Stimulated activated naive CD4-positive, alpha-beta T cell treated with Interleukin-2 at 50 U/mL for 16 hours (primary cell): ENCODE results near the gene DIAPH2.
A peak's percentile ranks its signal among the peaks of the same experiment; 100 is the strongest.
"Not testable (repeated sequence)": the region's sequence is repeated elsewhere in the genome, so short reads cannot be mapped to it uniquely, and the experiment has no call there.

Experiments
- DNase-seq: peaks from one replicate; lab custom pipeline; 2025; lab: John Stamatoyannopoulos, UW

DIAPH2 gene

GRCh38 chrX:96684339-96685209 is at the start of gene DIAPH2:
Gene DIAPH2, plus strand, starts transcription at chrX:96684842.
- peak; percentile 74 for DNase-seq

DNA sequence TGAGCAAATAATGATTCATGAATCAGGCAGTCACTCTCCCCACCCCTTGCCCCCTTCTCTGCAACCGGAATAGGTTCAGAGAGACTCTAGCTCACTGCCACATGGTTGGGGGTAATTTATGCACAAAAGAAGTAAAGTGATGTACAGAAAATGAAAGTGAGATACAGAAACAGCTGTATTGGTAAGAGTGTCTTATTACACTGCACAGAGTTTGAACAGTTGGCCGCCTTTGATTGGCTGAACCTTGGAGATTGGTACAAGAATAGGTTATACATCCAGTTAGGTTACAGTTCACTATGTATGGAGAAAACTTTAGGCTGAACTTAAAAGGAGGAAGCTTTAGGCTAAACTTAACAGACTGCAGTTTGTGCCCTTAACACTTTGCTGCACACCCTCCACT is 34.6 kb upstream of the DIAPH2 start:
- DNase-seq = no peak

GRCh38 chrX:96655947-96656623 is 28.6 kb upstream of the DIAPH2 start:
- no peak for DNase-seq

DNA sequence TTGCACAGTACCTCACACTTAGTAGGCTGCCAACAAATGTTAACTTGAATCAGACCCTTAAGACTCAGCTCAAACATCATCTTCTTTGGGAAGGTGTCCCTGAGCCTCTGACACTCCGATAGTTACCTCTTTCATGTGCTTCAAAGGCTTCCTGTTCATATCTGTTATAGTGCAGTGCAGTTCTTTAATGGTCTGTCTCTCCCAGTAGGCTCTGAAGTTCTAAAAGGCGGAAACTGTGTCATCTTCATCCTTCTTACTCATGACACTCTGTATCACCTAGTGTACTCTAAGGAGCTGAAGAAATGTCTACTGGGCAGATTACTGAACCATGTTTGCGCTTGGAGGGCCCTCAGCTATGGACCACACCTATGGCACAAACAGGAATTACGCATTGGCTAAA is 2.1 kb upstream of the DIAPH2 start:
- DNase-seq = no peak

- peak; percentile 1 for DNase-seq
Measured at GRCh38 chrX:96683997-96684338, 674 bp upstream of the DIAPH2 start.

DNA sequence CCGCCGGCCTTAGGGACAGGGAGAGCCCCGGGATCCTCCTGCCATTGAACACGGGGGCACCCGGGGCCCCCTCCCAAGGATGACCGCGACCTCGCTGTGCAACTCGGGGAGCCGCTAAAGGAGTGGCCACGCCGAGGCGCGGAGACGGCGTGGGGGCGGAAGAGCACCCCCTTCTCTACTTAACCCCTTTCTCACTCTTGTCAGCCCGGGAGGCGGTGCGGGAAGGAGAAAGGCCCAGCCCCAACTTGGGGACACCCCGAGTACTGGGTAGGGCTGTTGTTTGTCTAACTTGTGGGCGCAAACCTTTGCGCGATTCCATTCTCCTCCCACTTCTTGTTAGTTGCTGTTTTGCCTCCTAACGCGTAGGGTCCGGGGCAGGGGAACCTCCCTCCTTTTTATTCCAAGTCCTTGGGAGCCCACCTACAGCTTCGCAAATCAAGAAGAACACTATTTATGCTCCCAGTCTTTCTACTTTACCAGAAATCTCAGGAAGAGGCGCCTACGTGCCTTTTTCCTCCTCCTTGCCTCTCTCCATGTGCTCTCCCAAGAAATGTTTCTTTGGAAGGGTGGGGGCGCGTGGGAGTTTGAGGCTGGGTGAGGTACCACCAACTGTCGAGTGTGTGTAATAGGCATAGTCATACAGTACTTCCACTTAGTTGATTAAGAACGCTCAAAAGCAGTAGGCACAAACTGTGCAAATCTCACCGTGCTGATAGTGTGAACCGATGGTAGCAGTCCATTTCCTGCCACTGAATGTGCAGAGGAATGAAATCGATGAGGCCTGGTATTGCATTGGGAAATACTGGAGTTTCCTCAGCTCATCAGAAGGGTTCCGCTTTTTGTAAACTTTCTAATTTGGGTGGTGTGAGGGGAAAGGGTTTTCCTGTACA is 813 bp downstream of the DIAPH2 start:
- peak; percentile 45 for DNase-seq

DNA sequence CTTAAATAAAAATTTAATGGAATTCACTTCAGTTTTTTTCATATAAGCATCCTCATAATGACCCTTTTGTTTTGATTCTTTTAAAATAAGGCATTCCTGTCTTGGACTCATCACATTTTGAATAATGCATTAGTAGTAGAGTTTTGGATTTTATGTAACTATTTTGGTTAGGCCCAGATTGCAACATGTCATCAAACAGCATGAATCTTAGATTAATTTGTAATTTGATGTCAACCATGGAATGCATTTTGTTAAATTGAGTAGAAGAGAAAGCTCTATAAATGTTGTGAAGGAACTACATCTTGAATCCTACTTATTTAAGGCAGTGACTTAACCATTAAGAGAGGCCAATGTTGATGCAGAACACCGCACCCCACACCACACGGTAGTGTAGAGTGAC is 3.1 kb downstream of the DIAPH2 start:
- DNase-seq = no peak

DNA sequence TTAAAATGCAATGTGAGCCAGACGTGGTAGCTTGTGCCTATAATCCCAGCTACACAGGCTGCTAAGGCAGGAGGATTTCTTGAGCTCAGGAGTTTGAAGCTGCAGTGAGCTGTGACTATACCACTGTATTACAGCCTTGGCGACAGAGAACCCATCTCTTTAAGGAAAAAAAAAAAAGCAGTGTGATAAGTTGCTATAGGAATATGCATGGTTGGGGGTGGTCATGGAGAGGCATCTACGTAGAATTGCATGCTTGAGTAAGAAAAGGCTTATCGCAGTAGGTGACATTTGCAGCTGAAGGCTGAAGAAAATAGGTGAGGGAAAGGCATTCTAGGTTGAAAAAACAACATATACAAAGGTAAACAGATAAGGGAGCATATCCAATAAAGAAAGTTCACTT is 4.1 kb downstream of the DIAPH2 start:
- no peak for DNase-seq

DNA sequence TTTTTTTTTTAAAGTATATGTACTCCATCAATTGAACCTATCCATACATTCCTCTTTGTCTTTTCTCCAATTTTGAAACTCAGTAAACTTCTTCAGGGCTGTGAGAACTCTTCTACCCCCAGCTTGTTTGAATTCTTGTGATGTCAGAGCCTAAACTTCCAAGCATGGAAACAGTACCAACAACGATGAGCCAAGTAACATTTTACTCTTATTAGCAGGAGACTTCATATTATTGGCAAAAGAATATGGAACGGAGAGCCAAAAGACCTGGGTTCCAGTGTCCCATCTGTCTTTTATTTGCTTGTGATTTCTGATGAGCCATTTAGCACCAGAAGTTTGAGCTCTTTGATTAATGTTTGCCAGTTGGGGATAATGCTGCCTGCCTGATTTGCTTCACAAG is 5.3 kb downstream of the DIAPH2 start:
- DNase-seq = no peak

DNA sequence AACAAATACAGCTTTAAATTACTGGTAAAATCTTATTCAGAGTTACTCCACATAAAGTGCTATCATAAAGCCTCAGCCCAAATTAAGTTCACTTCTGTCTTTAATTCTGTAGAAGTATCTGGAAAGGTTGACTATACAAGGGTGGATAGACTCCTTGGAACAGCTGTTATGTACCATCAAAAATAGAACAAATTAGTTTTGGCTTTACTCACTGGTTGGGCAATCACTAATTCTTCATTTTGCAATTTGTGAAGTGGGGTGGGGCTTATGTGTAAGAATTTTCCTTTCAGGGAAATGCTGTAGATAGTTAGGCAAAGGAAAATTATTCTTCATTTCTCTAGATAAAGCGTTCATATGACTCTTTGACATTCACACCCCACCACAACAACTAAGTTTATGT is 7.8 kb downstream of the DIAPH2 start:
- DNase-seq = no peak

GRCh38 chrX:96692890-96693289 is 8.2 kb downstream of the DIAPH2 start:
- no peak for DNase-seq

DNA sequence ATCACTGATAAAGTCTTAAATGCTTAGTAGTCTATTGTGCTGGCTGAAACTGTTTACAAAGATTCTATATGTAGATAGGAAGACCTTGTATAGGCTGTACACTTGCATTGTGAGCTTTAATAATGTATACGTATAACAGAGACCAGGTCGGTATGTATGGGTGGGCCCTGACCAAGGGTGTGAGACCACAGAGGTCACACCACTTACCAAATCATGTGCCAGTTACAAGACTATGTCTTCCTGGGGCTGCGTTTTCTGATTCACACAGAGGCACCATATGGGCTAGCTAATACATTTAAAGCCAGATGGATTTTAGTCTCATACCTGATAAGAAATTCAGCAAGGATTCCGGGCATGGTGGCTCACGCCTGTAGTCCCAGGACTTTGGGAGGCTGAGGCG is 8.8 kb downstream of the DIAPH2 start:
- no peak for DNase-seq

- DNase-seq = no peak
Measured at GRCh38 chrX:96696462-96696861, 11.8 kb downstream of the DIAPH2 start.

DNA sequence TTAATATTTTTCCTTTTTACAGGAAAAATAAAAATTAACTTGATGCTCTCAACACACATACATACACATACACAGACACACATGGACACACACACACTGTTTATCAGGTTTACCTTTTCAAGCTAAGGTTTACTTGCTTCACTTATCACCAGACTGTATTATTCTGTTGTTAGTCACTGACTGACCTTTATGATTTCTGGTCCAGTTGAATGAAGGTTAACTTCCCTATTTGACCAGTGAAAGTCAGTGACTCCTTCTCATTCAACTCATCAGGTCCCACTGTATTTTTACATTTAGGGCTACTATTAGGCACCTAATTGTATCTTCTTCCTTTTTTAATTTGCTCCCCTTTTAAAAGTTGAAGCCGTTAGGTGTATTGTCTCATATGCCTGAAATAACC is 16.0 kb downstream of the DIAPH2 start:
- DNase-seq = no peak

DNA sequence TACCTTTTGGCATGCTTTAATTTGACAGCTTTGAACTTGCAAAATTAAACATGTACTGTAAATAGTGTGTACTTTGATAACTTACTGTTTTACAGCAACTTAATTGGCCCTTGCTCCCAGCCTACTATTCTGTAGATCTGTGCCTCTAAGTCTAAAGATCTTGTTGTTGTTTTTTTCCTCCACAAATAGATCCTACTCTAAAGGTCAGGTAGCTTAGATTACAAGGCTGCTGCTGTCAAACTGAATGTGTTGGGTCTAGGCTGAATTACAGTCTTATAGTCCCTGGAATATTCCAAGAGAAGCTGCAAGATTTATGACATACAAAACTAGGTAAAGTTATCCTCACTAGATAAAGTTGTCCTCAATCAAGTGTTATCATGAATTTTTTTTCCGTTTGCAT is 18.7 kb downstream of the DIAPH2 start:
- DNase-seq = no peak

- no peak for DNase-seq
Measured at GRCh38 chrX:96703816-96704215, 19.2 kb downstream of the DIAPH2 start.

DNA sequence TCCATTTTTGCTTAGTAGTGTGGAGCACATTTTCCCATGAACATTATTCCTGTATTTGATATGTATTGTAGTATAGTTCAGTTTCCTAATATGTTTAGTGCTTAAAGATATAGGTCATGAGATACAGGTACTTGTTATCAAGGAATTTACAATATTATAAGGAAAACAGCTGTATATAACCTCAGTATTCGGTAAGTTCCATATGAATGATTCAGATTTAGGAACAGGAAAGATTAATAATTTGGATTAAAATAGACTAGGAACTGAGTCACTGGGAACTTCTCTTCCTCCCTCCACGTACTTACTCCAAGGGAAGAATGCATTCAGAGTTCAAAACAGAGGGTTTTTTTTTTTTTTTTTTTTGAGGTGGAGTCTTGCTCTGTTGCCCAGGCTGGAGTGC is 20.0 kb downstream of the DIAPH2 start:
- no peak for DNase-seq

GRCh38 chrX:96705905-96706304 is 21.3 kb downstream of the DIAPH2 start:
- DNase-seq = no peak

DNA sequence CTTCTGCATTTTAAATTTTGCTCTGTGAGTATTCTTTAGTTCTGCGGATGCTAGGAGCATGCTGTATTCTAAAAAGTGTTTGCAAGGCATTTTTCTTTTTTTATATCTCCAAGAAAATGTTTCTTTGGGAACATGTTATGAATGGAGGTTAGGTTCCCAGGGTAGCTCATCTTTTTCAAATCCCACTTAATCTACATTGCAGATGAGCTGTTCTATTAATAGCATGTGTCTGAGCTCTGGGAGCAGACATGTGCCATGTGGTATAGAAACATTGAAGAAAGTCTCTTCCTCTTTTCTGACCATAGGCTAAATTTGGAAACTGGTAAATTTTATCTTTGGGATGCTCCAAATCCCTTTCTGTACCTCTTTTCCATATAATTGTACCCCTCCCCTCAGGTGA is 23.2 kb downstream of the DIAPH2 start:
- no peak for DNase-seq

DNA sequence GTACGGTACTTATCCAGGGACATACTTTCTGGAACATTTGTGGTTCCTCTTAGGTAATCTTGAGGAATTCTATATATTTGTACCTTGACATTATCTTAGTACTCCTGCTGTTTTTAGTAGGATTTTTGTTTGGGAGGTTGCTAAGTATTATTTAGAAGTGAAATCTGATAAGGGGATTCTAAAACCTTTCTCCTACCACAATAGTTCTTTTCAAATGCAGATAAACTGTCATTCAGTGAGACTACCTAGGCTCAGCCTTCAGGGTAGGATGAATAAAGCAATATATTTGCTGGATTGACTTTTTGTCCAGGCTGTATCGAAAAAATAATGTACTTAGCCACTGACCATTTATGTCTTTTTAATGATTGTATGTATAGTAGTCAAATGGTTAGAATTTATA is 25.4 kb downstream of the DIAPH2 start:
- DNase-seq = no peak

DNA sequence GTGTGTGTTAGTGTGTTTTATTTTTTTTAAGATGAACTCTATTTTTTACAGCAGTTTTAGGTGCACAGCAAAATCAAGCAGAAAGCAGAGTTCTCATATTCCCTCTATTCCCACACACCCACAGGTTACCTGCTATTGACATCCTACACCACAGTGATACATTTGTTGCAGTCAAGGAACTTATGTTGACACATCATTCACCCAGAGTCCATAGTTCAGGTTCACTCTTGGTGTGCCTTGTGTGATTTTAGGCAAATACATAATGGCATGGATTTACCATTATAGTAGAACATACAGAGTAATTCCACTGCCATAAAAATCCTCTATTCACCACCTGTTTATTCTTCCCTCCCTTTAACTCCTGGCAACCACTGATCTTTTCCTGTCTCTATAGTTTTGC is 28.7 kb downstream of the DIAPH2 start:
- DNase-seq = no peak

- not testable (repeated sequence) for DNase-seq
Measured at GRCh38 chrX:96714393-96714792, 29.8 kb downstream of the DIAPH2 start.

- DNase-seq = no peak
Measured at GRCh38 chrX:96715481-96715880, 30.8 kb downstream of the DIAPH2 start.
